ENCODE measurements around the gene B3GALNT2. TPM values are rescaled to one million over a fixed set of nuclear protein-coding genes. Genes with fewer than 3 reads are reported as not detected.

The B3GALNT2 gene
- total RNA-seq, 1 experiment from 2014 or later, result 35.5 TPM

GRCh38 chr1:235507623-235508022 is 3.4 kb upstream of the B3GALNT2 start:
- Histone ChIP-seq H3K27me3 (replicated peaks; ENCODE audit: control insufficient read depth, insufficient read depth, low read length) (no peaks in the 10 kb centered on the region), H3K4me1 (peaks cover 2% of the 10 kb centered on the region), H3K36me3 (ENCODE audit: control insufficient read depth, insufficient read depth, low read length) (no peaks in the 10 kb centered on the region), H3K9me3 (no peaks in the 10 kb centered on the region), H3K4me3 (ENCODE audit: low read depth, low read length) (no peak overlapping the region)
- H3K36me3 Mint-ChIP-seq (ENCODE audit: insufficient read depth, unreplicated experiment), result peaks cover 17% of the 10 kb centered on the region
- DNase-seq, result no peak
- H3K27ac Mint-ChIP-seq (ENCODE audit: unreplicated experiment), result no peak overlapping the region
- peaks cover 2% of the 10 kb centered on the region for H3K27me3 Mint-ChIP-seq (ENCODE audit: insufficient read depth, unreplicated experiment)
- no peak overlapping the region for H3K4me3 Mint-ChIP-seq (ENCODE audit: unreplicated experiment)
- H3K4me1 Mint-ChIP-seq (ENCODE audit: low read depth, unreplicated experiment), result peaks cover 4% of the 10 kb centered on the region
- H3K9me3 Mint-ChIP-seq (ENCODE audit: unreplicated experiment), result no peaks in the 10 kb centered on the region
- CTCF ChIA-PET, result no interaction called here
- no TSS peak for BruUV-seq (replicated peaks)
- POLR2A ChIA-PET, result no interaction called here
- TF ChIP-seq CTCF (IDR thresholded peaks at IDR 0.05; ENCODE audit: insufficient read depth in 1 of 2, low read depth in 1 of 2, low read length in 1 of 2, severe bottlenecking in 1 of 2, unreplicated experiment in 1 of 2), result no peak
- intact Hi-C loops (cut with micrococcal nuclease; ENCODE audit: unreplicated experiment), result loop anchor here (10.0 kb wide), 3 partner anchors 357 to 893 kb away; partner anchors contain the start of genes IRF2BP2, LYST and TOMM20

GRCh38 chr1:235504494-235505222 is 406 bp upstream of the B3GALNT2 start:
- DNase-seq, result peak; percentile 98 to 99
- H3K4me3 Mint-ChIP-seq (ENCODE audit: unreplicated experiment), result peak overlapping the region; percentile 100
- Histone ChIP-seq H3K9me3 (no peaks in the 10 kb centered on the region), H3K27me3 (replicated peaks; ENCODE audit: control insufficient read depth, insufficient read depth, low read length) (no peaks in the 10 kb centered on the region), H3K4me3 (ENCODE audit: low read depth, low read length) (peak overlapping the region; percentile 99), H3K4me1 (peaks cover 17% of the 10 kb centered on the region), H3K36me3 (ENCODE audit: control insufficient read depth, insufficient read depth, low read length) (no peaks in the 10 kb centered on the region)
- H3K9me3 Mint-ChIP-seq (ENCODE audit: unreplicated experiment), result no peaks in the 10 kb centered on the region
- ChIA-PET POLR2A (interaction anchor here (0.5 to 1.6 kb wide), 12 partner anchors 9 to 893 kb away, joined by 3 to 8 read pairs (median 4); partner anchors contain the start of gene TBCE), CTCF (interaction anchor here (0.6 to 1.7 kb wide), 18 partner anchors 9 to 892 kb away, joined by 3 to 13 read pairs (median 4); no protein-coding TSS in a partner anchor)
- H3K27me3 Mint-ChIP-seq (ENCODE audit: insufficient read depth, unreplicated experiment), result peaks cover 2% of the 10 kb centered on the region
- peak overlapping the region; percentile 100 for H3K27ac Mint-ChIP-seq (ENCODE audit: unreplicated experiment)
- intact Hi-C loops (cut with micrococcal nuclease; ENCODE audit: unreplicated experiment), result loop anchor here (1.0 to 10.0 kb wide), 7 partner anchors 137 to 890 kb away; partner anchors contain the start of genes ARID4B, GGPS1, IRF2BP2 and LYST
- TSS peak; percentile 84 for BruUV-seq (replicated peaks)
- H3K4me1 Mint-ChIP-seq (ENCODE audit: low read depth, unreplicated experiment), result peaks cover 9% of the 10 kb centered on the region
- TF ChIP-seq CTCF (IDR thresholded peaks at IDR 0.05; ENCODE audit: insufficient read depth in 1 of 2, low read depth in 1 of 2, low read length in 1 of 2, severe bottlenecking in 1 of 2, unreplicated experiment in 1 of 2), result peak; percentile 87 to 94
- peaks cover 17% of the 10 kb centered on the region for H3K36me3 Mint-ChIP-seq (ENCODE audit: insufficient read depth, unreplicated experiment)

- Histone ChIP-seq H3K27me3 (replicated peaks; ENCODE audit: control insufficient read depth, insufficient read depth, low read length) (no peaks in the 10 kb centered on the region), H3K4me1 (peaks cover 17% of the 10 kb centered on the region), H3K9me3 (no peaks in the 10 kb centered on the region), H3K4me3 (ENCODE audit: low read depth, low read length) (peak overlapping the region; percentile 99), H3K36me3 (ENCODE audit: control insufficient read depth, insufficient read depth, low read length) (no peaks in the 10 kb centered on the region)
- Mint-ChIP-seq H3K27ac (ENCODE audit: unreplicated experiment) (peak overlapping the region; percentile 100), H3K36me3 (ENCODE audit: insufficient read depth, unreplicated experiment) (peaks cover 17% of the 10 kb centered on the region), H3K9me3 (ENCODE audit: unreplicated experiment) (no peaks in the 10 kb centered on the region), H3K27me3 (ENCODE audit: insufficient read depth, unreplicated experiment) (no peaks in the 10 kb centered on the region), H3K4me3 (ENCODE audit: unreplicated experiment) (peak overlapping the region; percentile 100), H3K4me1 (ENCODE audit: low read depth, unreplicated experiment) (peaks cover 9% of the 10 kb centered on the region)
- TF ChIP-seq CTCF (IDR thresholded peaks at IDR 0.05; ENCODE audit: insufficient read depth in 1 of 2, low read depth in 1 of 2, low read length in 1 of 2, severe bottlenecking in 1 of 2, unreplicated experiment in 1 of 2), result no peak
- peak; percentile 55 for DNase-seq
- POLR2A ChIA-PET, result interaction anchor here (0.6 to 2.1 kb wide), 5 partner anchors 10 to 276 kb away, joined by 4 to 7 read pairs (median 5); partner anchors contain the start of gene TBCE
- BruUV-seq (replicated peaks), result TSS peak; percentile 60
- intact Hi-C loops (cut with micrococcal nuclease; ENCODE audit: unreplicated experiment), result loop anchor here (1.0 to 10.0 kb wide), 7 partner anchors 136 to 889 kb away; partner anchors contain the start of genes ARID4B, GGPS1, IRF2BP2 and LYST
- CTCF ChIA-PET, result interaction anchor here (0.6 to 1.7 kb wide), 10 partner anchors 9 to 546 kb away, joined by 3 to 13 read pairs (median 4); no protein-coding TSS in a partner anchor
Observed at GRCh38 chr1:235503403-235504121, 690 bp downstream of the B3GALNT2 start.

Data from Caco-2 (cell line).